ENCODE results near the gene APOE. TPM values are rescaled to one million over a fixed set of nuclear protein-coding genes. Genes with fewer than 3 reads are reported as not detected.
"Not testable (repeated sequence)": the region's sequence is repeated elsewhere in the genome, so short reads cannot be mapped to it uniquely, and the experiment has no call there.

The APOE gene
- total RNA-seq, 1 donor from 2014 or later, result 5,009 TPM

GRCh38 chr19:44908074-44908835 is 2.7 kb downstream of the APOE start:
- no peak for DNase-seq (ENCODE audit: low spot score)
- no peak for ATAC-seq

- no peak for ATAC-seq
- DNase-seq (ENCODE audit: low spot score), result no peak
Observed at GRCh38 chr19:44908836-44909261, 3.3 kb downstream of the APOE start.

DNA sequence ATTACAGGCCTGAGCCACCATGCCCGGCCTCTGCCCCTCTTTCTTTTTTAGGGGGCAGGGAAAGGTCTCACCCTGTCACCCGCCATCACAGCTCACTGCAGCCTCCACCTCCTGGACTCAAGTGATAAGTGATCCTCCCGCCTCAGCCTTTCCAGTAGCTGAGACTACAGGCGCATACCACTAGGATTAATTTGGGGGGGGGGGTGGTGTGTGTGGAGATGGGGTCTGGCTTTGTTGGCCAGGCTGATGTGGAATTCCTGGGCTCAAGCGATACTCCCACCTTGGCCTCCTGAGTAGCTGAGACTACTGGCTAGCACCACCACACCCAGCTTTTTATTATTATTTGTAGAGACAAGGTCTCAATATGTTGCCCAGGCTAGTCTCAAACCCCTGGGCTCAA is 4.2 kb downstream of the APOE start:
- DNase-seq (ENCODE audit: low spot score) (no peak), ATAC-seq (no peak)

- ATAC-seq; DNase-seq (ENCODE audit: low spot score): not testable (repeated sequence)
Observed at GRCh38 chr19:44911896-44912295, 6.3 kb downstream of the APOE start.

DNA sequence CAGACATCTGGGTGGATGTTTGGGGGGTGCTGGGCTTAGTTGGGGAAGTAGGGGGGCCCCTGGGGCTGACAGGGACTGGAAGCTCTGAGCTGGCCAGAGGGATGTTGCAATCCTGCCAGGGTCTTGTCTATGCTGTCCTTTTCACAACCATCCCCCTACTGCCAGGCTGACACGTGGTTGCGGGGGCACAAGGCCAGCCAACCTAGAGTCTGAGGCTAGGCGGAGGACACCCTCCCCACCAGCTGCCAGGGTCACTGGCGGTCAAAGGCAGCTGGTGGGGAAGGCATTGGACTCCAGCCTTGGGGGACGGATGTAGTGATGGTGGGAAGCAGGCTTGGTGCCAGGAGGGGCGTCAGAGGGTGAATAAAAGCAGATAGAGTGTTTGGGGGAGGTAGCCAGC is 7.3 kb downstream of the APOE start:
- peak; percentile 98 for DNase-seq (ENCODE audit: low spot score)
- peak; percentile 54 for ATAC-seq

GRCh38 chr19:44913512-44914432 is 8.2 kb downstream of the APOE start:
- DNase-seq (ENCODE audit: low spot score); ATAC-seq: not testable (repeated sequence)

DNA sequence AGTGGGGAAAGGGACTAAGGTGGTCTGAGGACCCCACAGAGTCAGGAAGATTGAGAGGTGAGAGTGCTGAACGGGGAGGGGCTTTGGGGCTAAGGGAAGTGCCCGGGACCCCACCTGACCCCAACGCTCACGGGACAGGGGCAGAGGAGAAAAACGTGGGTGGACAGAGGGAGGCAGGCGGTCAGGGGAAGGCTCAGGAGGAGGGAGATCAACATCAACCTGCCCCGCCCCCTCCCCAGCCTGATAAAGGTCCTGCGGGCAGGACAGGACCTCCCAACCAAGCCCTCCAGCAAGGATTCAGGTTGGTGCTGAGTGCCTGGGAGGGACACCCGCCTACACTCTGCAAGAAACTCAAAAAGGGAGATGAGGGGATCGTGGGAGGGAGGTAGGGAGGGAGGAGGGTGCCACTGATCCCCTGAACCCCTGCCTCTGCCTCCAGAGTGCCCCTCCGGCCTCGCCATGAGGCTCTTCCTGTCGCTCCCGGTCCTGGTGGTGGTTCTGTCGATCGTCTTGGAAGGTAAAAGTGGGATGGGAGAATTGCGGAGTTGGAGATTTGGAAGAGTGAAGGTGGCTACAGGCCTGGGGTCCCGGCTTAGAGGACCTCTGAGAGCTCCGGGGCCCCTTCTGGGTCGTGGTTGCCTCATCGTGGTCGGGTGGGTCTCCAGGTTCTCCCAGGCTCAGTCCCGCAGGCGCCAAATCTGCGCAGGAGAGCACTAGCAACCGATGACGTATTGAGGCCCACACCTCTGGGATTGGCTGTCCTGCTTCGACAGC is 9.0 kb downstream of the APOE start, which contains the start of gene APOC1:
APOC1 (plus strand) TSS at position 176 of the 774 bp plus-strand sequence; CDS start at position 460, 284 bp downstream.
- ATAC-seq (peak; percentile 68), DNase-seq (ENCODE audit: low spot score) (peak; percentile 86)

DNA sequence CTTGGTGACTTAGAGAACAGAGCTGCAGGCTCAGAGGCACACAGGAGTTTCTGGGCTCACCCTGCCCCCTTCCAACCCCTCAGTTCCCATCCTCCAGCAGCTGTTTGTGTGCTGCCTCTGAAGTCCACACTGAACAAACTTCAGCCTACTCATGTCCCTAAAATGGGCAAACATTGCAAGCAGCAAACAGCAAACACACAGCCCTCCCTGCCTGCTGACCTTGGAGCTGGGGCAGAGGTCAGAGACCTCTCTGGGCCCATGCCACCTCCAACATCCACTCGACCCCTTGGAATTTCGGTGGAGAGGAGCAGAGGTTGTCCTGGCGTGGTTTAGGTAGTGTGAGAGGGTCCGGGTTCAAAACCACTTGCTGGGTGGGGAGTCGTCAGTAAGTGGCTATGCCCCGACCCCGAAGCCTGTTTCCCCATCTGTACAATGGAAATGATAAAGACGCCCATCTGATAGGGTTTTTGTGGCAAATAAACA is 18.7 kb downstream of the APOE start:
- peak; percentile 66 for ATAC-seq
- peak; percentile 93 for DNase-seq (ENCODE audit: low spot score)

- DNase-seq (ENCODE audit: low spot score) (peak; percentile 98), ATAC-seq (peak; percentile 50)
Observed at GRCh38 chr19:44925114-44925891, 19.7 kb downstream of the APOE start.

- ATAC-seq, result peak; percentile 41
- not testable (repeated sequence) for DNase-seq (ENCODE audit: low spot score)
Observed at GRCh38 chr19:44926245-44927077, 20.9 kb downstream of the APOE start.

GRCh38 chr19:44927746-44928145 is 22.1 kb downstream of the APOE start:
- DNase-seq (ENCODE audit: low spot score) (no peak), ATAC-seq (no peak)

DNA sequence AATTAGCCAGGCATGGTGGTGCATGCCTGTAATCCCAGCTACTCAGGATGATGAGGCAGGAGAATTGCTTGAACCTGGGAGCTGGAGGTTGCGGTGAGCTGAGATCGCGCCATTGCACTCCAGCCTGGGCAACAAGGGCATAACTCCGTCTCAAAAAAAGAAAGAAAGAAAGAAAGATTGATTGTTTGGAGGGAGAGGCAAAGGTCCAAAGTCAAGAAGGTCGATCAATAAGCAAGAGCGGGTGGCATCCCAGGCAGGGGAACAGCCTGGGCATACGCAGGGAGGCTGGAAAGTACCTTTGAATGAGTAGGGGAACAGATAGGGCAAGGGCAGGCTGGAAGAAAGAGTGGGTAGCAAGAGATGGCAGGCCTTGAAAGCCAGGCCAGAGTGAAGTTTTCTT is 24.5 kb downstream of the APOE start:
- peak; percentile 38 for ATAC-seq
- peak; percentile 69 for DNase-seq (ENCODE audit: low spot score)

DNA sequence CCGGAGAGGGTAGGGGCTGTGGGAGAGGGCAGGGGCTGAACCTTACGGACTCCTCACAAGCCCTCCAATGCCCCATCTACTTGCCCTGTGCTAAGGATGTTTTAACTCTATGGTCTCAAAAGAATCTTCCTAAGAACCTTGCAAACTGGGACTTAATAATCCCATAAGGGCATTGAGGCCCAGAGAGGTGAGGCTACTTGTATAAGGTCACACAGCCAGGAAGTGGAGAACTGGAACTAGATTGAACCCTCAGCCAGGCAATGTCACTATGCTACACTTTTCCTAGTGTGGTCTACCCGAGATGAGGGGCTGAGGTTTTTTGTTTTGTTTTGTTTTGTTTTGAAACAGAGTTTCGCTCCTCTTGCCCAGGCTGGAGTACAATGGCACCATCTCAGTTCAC is 25.9 kb downstream of the APOE start:
- ATAC-seq (no peak), DNase-seq (ENCODE audit: low spot score) (no peak)

GRCh38 chr19:44939668-44940067 is 34.1 kb downstream of the APOE start:
- DNase-seq (ENCODE audit: low spot score) (peak; percentile 77), ATAC-seq (peak; percentile 5)

- DNase-seq (ENCODE audit: low spot score) (peak; percentile 92), ATAC-seq (peak; percentile 64)
Observed at GRCh38 chr19:44942067-44942571, 36.5 kb downstream of the APOE start, which contains the start of gene APOC4. TSS of gene APOC4 (plus strand) at chr19:44942237. CDS start at chr19:44942278, 41 bp downstream.

DNA sequence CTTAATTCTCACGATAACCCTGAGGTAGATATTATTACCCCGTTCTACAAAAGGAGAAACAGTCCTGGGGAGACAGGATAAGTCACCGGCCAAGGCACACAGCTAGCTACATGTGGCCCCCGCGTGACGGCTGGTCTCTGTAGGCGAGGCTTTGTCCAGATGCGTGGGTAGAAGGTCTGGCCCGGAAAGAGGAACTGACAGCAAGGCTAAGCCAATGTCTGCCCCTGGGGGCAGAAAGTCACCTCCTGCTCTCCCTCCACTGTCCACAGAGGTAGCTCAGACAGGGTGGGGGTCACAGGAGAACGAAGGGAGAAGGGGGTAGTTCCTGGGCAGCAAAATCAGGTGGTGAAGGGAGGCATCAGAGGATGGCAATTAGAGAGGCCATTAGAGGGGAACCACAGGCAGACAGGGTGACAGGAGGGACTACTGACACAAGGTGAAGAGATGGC is 38.2 kb downstream of the APOE start:
- peak; percentile 33 for ATAC-seq
- peak; percentile 91 for DNase-seq (ENCODE audit: low spot score)

GRCh38 chr19:44947041-44947581 is 41.5 kb downstream of the APOE start:
- DNase-seq (ENCODE audit: low spot score) (no peak), ATAC-seq (no peak)

- DNase-seq (ENCODE audit: low spot score), result no peak
- ATAC-seq, result peak; percentile 5
Observed at GRCh38 chr19:44948237-44948636, 42.6 kb downstream of the APOE start.

Data from left lobe of liver (tissue), 2 donors.